Measurements from ENCODE around the gene SHISA7.
A peak's percentile ranks its signal among the peaks of the same experiment; 100 is the strongest.

The SHISA7 gene

DNA sequence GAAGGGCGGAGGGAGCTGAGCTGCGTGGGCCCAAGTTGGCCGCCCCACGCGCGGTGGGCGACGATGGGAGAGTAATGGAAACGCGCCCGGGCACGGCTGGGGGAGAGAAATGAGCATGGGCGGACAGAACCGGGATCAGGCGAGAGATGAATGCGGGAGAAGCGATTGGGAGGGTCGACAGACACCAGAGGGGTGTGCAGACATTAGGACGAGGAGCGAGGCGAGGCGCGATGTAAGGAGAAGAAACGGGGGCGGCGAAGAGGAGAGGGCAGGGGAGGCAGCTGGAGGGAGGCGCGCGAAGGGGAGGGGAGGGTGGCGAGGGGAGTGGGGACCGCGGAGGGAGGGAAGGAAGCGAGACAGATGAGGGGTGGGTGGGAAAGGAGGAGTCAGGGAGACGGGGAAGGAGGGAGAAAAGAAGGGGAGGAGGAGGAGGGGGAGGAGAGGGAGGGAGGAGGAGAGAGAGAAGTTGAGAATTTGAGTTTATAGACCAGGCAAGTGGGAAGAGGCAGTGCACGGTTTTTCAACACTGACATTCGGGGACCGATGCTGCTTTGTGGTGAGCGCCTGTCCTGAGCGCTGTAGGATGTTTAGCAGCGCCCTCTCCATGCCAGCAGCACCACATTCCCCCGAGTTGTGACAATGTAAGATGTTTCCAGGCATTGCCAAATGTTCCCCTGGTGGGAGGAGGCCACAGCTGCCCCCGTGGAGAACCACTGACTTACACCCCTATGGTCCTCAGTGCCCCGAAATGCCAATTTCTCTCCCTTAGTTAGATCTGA, at the start of gene SHISA7:
Gene SHISA7, minus strand, starts transcription at position 256 of the 779 bp plus-strand sequence. CDS start 437 bp downstream, outside the sequence.
- peak; percentile 62 for DNase-seq (ENCODE audit: low spot score)

DNA sequence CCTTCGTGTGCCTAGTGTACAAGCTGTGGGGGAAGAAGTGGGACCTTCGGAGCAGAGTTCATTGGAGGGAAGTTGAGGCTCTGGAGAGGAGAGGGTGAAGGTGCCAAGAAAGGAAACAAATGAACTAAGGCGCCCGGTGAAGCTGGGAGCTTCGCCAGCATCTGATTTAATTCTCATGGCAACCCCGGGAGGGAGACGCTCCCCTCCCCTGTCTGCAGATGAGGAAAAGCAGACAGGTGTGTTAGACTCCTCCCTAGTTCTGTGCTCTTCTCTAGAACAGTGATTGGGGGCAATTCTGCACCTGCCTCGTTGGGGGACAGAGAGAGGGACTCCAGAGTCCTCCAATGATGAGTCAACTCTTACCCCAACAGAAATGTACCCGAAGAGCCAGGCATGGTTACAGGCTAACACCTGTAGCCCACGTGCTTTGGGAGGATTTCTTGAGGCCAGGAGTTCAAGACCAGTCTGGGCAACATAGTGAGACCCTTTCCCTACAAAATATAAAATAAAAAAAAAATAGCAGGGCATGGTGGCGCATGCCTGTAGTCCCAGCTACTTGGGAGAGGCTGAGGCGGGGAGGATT, 49.4 kb upstream of the SHISA7 start:
- DNase-seq (ENCODE audit: low spot score), result no peak

DNA sequence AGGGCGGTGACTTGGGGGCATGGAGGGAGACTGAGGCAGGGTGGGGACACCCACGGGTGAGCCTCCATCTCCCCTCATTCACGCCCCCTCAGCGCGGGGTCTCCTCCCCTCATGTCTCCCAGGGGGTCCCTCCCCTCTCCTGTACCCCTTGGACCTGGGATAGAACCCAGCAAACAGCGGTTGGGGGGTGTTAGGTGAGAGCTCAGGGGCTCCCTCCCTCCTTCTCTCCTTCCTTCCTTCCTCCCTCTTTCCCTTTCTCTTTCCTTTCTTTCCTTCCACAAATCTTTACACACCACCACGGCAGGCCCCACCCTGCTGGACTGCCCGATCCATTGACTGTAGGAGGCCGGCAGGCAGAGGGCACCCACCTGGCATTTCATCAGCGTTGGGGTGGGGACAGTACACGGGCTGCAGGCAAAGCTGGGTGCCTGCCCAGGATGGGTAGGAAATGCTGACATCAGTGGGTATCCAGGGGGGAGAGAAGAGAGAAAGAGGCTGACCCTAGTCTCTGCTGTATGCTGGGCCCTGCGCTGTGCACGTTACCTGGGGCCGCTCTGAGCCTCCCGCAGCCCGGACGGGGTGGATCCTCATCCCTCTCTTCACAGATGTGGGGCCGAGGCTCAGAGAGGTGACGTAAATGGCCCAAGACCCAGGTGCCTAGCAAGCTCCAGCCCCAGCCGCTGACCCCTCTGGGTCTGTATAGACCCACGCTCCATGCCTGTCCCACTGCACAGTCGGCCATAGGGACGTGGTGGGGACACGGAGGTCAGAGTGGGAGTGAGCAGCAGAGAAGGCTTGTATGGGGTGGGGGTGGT, 48.7 kb upstream of the SHISA7 start:
- DNase-seq (ENCODE audit: low spot score), result no peak

DNA sequence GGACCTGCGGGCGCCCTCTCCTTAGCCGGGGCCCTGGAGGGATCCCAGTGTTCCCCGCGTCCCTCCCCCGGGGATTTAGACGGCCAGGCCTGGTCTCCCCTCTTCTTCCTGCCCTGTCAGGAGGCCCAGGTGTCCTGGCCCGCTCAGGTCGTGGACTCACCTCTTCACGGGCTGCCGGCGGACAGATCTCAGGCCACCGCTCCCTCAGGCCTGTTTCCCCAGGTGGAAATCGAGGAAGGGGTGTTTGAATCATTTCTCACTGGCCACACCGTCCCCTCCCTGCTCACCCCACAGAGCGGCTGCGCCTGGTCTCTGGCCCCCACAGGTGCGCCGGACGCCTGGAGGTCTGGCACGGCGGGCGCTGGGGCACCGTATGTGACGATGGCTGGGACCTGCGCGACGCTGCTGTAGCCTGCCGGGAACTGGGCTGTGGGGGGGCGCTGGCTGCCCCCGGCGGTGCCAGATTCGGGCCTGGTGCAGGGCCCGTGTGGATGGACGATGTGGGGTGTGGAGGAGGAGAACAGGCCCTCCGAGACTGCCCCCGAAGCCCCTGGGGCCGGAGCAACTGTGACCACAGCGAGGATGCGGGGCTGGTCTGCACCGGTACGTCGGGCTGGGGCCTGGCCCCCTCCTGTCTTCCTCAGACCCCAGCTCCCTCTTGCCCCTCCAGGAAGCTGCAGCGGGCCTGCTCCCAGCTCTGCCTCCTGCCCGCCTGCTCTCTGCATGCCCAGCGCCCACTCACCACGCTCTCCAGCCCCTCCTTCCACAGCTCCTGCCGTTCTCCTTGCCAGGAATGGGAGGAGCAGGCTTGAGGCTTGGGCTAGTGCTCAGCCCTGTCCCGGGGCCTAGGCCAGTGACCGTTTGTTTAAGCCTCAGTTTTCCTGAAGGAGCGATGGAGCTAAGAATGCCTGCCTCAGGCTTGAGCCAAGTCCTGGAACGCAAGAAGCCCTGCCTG, 47.7 kb upstream of the SHISA7 start:
- no peak for DNase-seq (ENCODE audit: low spot score)

DNA sequence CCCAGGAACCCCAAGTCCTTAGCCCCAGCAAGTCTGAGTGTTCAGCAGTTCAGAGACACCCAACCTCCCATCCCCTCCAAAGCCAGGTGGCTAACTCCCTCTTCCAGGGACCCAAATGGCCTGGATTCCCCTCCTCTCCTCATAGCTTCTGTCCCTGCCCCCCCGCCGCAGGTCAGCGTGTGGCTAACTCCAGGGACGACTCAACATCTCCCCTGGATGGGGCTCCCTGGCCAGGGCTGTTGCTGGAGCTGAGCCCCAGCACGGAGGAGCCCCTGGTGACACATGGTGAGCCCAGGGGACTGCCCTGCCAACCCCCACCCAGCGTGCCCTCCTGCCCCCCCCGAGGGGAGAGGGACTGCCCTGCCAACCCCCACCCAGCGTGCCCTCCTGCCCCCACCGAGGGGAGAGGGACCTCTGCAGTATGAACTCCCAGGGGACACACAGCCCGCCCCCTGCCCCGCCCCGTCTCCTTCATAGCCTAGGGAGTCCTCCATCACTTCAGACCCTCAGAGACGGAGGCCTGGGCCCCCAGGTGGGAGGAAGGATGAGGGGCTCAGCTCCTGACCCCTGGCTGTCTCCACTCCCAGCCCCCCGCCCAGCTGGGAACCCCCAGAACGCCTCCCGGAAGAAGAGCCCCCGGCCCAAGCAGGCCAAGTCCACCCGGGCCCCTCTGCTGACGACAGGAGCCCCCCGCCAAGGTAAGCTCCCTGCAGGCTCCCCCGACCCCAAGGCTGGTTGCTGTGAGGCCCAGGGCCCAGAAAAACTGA, 46.8 kb upstream of the SHISA7 start:
- no peak for DNase-seq (ENCODE audit: low spot score)

DNA sequence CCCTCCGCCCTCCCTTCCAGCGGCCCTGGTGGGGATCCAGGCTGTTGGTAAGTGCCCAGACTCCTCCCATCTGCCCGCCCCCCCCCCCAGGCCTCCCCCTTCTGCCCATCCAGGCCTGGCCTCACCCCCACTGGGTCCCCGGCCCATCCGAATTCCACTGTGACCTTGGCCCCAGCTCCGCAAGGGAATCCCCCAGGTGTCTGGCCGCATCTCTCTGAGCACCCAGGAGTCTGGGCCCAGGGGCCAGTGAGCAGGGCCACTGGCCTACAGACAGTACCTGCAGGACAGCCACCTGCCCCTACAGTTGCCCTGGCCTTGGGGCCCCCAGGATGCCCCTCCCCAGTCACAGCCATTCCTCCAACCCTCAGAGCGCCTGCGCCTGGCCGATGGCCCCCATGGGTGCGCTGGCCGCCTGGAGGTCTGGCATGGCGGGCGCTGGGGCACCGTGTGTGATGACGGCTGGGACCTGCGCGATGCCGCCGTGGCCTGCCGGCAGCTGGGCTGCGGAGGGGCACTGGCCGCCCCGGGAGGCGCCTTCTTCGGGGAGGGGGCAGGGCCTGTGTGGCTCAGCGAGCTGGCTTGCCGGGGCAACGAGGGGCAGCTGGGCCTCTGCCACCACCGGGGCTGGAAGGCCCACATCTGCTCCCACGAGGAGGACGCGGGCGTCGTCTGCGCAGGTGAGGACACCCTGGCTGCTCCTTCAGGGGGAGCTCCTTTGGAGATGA, 46.0 kb upstream of the SHISA7 start:
- no peak for DNase-seq (ENCODE audit: low spot score)

DNA sequence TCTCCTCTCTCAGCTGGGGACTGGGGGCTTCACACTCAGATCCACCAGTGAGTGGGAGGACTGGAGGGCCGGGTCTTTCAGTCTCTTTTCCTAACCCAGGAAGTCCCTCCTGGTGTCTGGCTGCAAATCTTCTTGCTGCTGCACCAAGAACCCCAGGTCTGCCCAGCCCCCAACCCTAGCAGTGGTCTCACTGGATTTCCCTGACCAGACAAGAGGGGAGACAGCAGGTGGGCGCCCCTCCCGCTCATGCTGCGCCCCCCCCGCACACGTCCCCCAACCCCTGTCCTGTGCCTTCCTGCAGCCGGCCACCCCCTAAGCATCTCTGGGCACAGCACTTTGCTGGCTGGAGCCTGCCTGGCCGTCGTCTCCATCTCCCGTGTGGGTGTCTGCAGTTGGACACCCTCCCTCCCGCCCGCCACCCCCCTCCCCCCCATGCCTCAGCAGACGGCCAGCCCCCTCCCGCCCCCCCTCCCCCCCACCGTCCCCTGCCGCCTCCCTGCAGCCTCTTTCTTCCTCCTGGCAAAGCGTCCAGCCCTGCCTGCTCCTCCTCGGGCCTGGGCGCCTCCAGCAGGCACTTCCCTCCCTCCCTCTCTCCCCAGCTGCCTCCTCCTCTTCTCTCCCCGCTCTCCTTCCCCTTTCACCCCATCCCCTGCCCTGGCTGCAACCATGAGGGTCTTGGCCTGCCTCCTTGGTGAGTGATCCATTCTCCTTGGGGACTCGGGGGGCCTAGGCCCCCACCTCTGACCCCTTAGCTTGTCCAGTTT, 45.0 kb upstream of the SHISA7 start, which contains the start of gene SSC5D:
Gene SSC5D, plus strand, starts transcription at position 513 of the 764 bp plus-strand sequence. Its CDS starts 154 bp downstream, at position 667.
- no peak for DNase-seq (ENCODE audit: low spot score)

DNA sequence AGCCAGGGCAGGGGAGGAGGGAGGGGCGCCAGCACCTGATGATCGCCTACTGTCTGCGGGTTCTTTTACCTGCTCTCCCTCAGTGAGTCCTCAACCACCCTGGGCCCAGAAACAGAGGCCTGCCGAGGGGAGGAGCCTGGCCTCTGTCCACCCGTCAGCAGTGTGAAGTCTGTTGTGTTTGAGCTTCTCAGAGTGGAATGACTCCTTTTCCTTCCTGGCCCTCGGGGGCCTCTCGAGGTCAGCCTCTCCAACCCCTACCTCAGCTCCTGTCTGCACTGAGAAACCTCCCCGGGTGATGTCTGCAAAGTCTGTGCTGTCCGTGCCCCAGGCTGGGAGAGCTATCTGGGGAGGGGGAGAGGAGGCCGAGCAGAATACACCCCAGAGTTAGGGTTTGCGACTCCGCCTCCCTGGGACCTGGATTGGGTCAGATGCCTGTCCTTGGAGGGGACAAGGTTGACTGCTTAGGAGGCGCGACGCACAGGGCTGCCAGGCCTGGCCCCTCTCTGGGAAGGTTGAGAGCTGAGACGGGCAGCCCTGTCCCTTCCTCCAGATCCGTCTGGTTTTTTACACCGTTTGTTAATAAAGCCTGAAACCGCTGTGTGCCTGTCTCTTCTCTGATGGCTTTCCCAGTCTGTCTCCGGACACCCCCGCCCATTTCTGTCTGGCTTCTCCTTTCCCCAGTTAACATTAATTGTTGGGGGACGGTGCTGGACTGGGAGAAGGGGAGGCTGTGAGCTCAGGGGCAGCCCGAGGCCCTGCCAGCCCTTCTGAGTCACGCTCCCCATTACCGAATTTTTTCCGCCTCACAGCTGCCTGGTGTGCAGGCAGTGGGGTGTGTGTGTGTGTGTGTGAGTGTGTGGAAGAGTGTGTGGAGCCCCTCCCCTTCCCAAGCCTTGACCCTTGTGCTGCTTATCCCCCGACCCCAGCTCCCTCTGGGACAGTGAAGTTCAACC, 44.1 kb upstream of the SHISA7 start:
- DNase-seq (ENCODE audit: low spot score), result no peak

DNA sequence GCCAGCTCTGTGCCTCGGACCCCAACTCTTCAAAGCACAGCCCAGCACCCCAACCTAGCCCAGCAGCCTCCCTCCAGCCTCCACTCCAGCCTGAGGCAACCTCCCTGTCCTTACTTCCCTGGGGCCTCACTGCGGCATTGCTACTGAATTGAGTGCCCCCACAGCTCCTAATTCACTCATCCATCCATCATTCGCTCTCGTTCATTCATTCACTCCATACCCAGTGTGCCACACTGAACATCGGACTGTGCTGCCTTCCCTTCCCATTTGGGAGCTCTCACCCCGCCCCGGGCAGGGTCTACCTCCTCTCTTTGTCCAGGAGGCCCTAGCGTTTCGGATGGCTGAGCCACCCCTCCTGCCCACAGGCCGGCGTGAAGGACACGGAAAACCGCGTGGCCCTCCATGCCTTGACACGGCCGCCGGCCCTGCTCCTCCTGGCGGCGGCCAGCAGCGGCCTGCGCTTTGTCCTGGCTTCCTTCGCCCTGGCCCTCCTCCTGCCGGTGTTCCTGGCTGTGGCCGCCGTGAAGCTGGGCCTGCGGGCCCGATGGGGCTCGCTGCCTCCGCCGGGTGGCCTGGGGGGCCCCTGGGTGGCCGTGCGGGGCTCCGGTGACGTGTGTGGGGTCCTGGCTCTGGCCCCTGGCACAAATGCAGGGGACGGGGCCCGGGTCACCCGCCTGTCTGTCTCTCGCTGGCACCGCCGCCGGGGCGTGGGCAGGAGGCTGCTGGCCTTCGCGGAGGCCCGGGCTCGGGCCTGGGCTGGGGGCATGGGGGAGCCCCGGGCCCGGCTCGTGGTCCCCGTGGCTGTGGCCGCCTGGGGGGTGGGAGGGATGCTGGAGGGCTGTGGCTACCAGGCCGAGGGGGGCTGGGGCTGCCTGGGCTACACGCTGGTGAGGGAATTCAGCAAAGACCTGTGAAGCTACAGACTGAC, 43.2 kb upstream of the SHISA7 start:
- no peak for DNase-seq (ENCODE audit: low spot score)

DNA sequence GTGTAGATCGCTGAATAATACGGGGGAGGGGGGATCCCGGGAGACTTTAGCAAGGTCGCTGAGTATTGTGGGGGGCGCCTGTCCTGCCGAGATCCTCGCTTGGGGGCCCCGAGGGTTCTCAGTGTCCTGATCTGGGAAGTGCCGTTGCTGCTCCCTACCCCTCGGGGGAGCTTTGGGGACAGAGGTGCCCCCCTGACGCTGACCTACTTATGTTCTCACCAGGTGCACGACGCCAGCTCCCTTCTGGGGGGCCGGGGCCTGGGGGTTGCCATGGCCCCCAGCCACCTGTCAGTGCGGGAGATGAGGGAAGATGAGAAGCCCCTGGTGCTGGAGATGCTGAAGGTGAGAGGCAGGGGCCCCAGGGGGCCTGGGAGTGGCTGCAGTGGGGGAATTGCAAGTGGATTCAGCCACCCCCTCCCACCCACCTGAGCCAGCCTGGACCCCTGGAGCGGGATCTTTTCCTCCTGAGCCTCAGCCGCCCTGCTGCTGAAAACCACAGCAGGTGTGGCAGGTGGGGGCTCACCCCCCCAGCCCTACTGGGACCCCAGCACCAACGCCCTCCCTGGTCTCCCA, 42.4 kb upstream of the SHISA7 start:
- no peak for DNase-seq (ENCODE audit: low spot score)

DNA sequence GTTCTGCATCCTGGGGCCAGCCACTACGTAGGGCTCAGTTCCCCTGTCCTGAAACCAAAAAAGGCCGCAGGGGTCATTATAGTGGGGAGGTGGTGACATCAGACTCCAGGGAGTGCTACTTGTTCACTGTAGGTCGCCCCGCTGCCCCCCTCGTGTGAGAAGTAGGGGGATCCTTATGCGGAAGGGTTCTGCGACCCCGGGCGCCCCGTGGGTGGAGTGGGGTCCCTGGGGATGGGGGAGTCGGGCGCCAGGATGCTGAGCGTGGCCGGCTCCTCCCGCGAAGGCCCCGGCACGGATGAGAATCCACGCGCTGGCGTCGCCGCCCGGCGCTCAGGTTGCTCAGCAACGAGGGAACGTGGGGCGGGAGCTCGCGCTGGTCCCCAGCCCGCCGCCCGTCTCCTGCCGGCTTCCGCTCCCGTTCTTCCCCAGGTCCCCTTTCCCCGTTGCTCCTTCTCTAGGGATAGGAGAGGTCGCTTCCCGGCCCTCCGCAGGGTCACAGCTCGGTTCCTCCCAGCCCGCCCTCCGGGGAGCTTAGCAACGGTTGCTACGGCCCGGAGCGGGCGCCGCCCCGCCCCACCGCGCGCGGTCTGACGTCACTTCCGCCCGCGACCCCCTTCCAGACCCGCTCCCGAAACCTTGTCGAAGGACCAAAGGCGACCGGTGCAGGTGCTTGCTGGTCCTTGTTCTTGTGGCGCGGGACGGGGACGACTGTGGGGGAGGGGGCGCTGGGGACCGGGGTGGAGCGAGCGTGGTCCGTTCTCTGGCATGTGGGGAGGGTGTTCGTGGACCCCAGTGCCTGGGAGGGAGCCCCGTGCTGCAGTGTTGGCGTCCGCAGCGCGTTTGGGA, 41.7 kb upstream of the SHISA7 start, which contains the start of gene NAT14:
Gene NAT14, plus strand, starts transcription at position 596 of the 846 bp plus-strand sequence. CDS start 521 bp downstream, outside the sequence.
- peak; percentile 14 for DNase-seq (ENCODE audit: low spot score)

DNA sequence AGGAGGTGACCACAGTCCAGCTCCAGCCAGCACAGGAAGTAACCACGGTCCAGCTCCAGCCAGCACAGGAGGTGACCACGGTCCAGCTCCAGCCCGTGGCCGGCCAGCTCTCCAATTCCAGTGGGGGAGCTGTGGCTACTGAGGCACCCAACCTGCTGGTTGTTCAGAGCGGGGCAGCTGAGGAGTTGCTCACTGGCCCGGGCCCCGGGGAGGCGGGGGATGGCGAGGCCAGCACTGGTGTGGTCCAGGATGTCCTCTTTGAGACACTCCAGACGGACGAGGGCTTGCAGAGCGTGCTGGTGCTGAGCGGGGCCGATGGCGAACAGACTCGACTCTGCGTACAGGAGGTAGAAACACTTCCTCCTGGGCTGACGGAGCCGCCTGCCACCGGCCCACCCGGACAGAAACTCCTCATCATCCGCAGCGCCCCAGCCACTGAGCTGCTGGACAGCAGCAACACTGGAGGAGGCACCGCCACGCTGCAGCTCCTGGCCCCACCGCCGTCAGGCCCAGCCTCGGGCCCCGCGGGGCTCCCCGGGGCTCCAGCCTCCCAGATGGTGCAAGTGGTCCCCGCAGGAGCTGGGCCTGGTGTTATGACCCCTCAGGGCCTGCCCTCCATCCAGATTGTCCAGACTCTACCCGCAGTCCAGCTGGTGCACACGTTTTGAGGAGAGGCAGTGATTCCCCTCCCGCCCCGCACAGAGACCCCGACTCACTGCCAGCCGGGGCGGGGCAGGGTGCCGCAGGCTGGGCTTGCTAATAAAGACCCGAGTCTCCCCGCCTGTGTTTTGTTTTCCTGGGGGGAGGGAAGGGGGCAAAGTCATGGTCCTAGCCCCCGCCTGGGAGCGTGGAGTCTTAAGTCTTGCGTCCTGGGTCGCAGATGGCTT, 40.8 kb upstream of the SHISA7 start:
- no peak for DNase-seq (ENCODE audit: low spot score)

DNA sequence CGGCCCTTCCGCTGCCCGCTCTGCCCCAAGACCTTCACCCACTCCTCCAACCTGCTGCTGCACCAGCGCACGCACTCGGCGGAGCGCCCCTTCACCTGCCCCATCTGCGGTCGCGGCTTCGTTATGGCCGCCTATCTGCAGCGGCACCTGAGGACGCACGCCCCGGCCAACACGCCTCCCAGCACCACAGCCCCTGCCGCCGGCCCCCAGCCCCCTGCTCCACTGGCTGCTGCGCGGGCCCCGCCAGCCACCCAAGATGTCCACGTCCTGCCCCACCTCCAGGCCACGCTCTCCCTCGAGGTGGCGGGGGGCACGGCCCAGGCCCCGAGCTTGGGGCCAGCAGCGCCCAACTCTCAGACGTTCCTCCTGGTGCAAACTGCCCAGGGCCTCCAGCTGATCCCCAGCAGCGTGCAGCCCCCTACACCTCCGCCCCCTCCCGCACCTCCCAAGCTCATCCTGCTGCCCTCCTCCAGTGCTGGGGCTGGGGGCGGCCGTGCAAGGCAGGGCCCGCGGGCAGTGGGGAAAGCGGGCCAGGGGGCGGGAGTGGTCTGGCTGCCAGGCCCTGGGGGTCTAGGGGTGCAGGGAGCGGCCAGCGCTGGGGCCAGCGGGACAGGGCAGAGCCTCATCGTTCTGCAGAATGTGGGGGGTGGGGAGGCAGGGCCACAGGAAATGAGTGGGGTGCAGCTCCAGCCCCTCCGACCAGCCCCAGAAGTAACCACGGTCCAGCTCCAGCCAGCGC, 40.0 kb upstream of the SHISA7 start:
- no peak for DNase-seq (ENCODE audit: low spot score)

All from hematopoietic multipotent progenitor cell treated with erythropoietin and hydrocortisone succinate and interleukin-3 and kit ligand, for 17 days (in vitro differentiated cells).